K562 (cell line): Measurements from ENCODE around the gene KCNQ4. TPM values are rescaled to one million over a fixed set of nuclear protein-coding genes. Genes with fewer than 3 reads are reported as not detected.
A peak's percentile ranks its signal among the peaks of the same experiment; 100 is the strongest.

Source experiments
- ATF1 ChIP-seq, 2 experiments: fragments of 450-650 bp in 1 of 2; IDR thresholded peaks; 2 replicates each; pipeline ENCODE4 v1.6.1; 2016; ENCODE audit warnings: missing compliant biosample characterization in 1 of 2, missing genetic modification characterization in 1 of 2
- CEBPB ChIP-seq: fragments of 450-650 bp; IDR thresholded peaks from 2 replicates; pipeline ENCODE4 v1.6.1; 2016; ENCODE audit warnings: missing genetic modification characterization, missing compliant biosample characterization
- FOXO4 ChIP-seq: fragments of 450-650 bp; formaldehyde crosslinking; IDR thresholded peaks from 2 replicates; pipeline ENCODE4 v1.4.0; 2020; ENCODE audit warnings: mild to moderate bottlenecking, moderate library complexity
- GABPB1 ChIP-seq: sonication (generic); formaldehyde crosslinking; IDR thresholded peaks from 2 replicates; pipeline ENCODE4 v1.8.0; 2022; ENCODE audit warnings: mild to moderate bottlenecking, missing genetic modification reagents
- HDGF ChIP-seq: fragments of 450-650 bp; IDR thresholded peaks from 2 replicates; pipeline ENCODE4 v1.6.1; 2016
- KAT8 ChIP-seq: fragments of 450-650 bp; IDR thresholded peaks from 2 replicates; pipeline ENCODE4 v1.6.1; 2016; ENCODE audit warnings: low read depth, mild to moderate bottlenecking
- MAFG ChIP-seq: fragments of 450-650 bp; conservative IDR thresholded peaks from 2 replicates; pipeline ENCODE4 v1.6.1; 2016; ENCODE audit warnings: missing genetic modification characterization, missing compliant biosample characterization
- MXD1 ChIP-seq: fragments of 250-450 bp; sonication (Bioruptor Pico); IDR thresholded peaks from 2 replicates; pipeline ENCODE4 v1.8.0; 2021; ENCODE audit warnings: borderline replicate concordance, mild to moderate bottlenecking, moderate library complexity; ENCODE audit not compliant: poor library complexity, severe bottlenecking
- PHB ChIP-seq: fragments of 250-450 bp; sonication (Bioruptor Pico); IDR thresholded peaks from 2 replicates; pipeline ENCODE4 v1.5.0; 2021
- RFX5 ChIP-seq: IDR thresholded peaks from 2 replicates; pipeline ENCODE4 v1.6.1; 2011; ENCODE audit warnings: low read depth, mild to moderate bottlenecking, improper control_type of control experiment, low read length
- SFPQ ChIP-seq: fragments of 200-400 bp; formaldehyde crosslinking; IDR thresholded peaks from 2 replicates; pipeline ENCODE4 v1.6.1; 2017; ENCODE audit warnings: mild to moderate bottlenecking, low read depth, low read length, moderate library complexity
- SP1 ChIP-seq: sonication (generic); formaldehyde crosslinking; IDR thresholded peaks from 2 replicates; pipeline ENCODE4 v1.8.1; 2022; ENCODE audit warnings: mild to moderate bottlenecking, missing genetic modification reagents
- SP2 ChIP-seq: IDR thresholded peaks from 2 replicates; pipeline ENCODE4 v1.6.1; 2011; ENCODE audit warnings: mild to moderate bottlenecking, low read depth, low read length, moderate library complexity; ENCODE audit not compliant: poor library complexity, severe bottlenecking; ENCODE audit errors: extremely low read depth
- STAT5B ChIP-seq: fragments of 250-450 bp; sonication (Bioruptor Pico); IDR thresholded peaks from 2 replicates; pipeline ENCODE4 v1.8.0; 2021; ENCODE audit warnings: mild to moderate bottlenecking, inconsistent platforms
- TAL1 ChIP-seq: fragments of 450-650 bp; IDR thresholded peaks from 2 replicates; pipeline ENCODE4 v1.6.1; 2016; ENCODE audit warnings: mild to moderate bottlenecking
- TGIF2 ChIP-seq: sonication (generic); formaldehyde crosslinking; IDR thresholded peaks from 2 replicates; pipeline ENCODE4 v1.8.1; 2022; ENCODE audit warnings: mild to moderate bottlenecking, missing genetic modification reagents, moderate library complexity
- TRIM24 ChIP-seq, 2 experiments: fragments of 450-650 bp; IDR thresholded peaks; 2 replicates each; pipeline ENCODE4 v1.6.1; 2016
- U2AF1 ChIP-seq: fragments of 200-400 bp; formaldehyde crosslinking; optimal IDR thresholded peaks from 2 replicates; pipeline ENCODE3; 2017; ENCODE audit warnings: mild to moderate bottlenecking, low read depth, low read length, moderate library complexity
- ZBTB9 ChIP-seq: fragments of 450-650 bp; formaldehyde crosslinking; IDR thresholded peaks from 2 replicates; pipeline ENCODE4 v1.4.0; 2020; ENCODE audit warnings: mild to moderate bottlenecking, moderate library complexity
- ZKSCAN8 ChIP-seq: fragments of 200-800 bp; sonication (Bioruptor generic); IDR thresholded peaks from 2 replicates; pipeline ENCODE4 v1.6.1; 2016; ENCODE audit warnings: missing genetic modification characterization, missing compliant biosample characterization
- ZNF140 ChIP-seq: fragments of 250-450 bp; sonication (Bioruptor Pico); IDR thresholded peaks from 2 replicates; pipeline ENCODE4 v1.8.0; 2021; ENCODE audit warnings: moderate library complexity, mild to moderate bottlenecking, inconsistent platforms
- ZNF507 ChIP-seq: conservative IDR thresholded peaks from 2 replicates; pipeline ENCODE4 v1.6.1; 2017; ENCODE audit warnings: missing genetic modification characterization, missing compliant biosample characterization
- ZNF512 ChIP-seq: IDR thresholded peaks from 2 replicates; pipeline ENCODE4 v1.6.1; 2016; ENCODE audit warnings: missing genetic modification characterization, missing compliant biosample characterization
- polyA plus RNA-seq, 8 experiments: library from polyadenylated mRNA; depleted of rRNA in 4 of 8; stranded (reverse) in 5 of 8; unstranded in 3 of 8; fragments of >200 nt; fragmentation: Nextera tagmentation in 2 of 8; fragmentation: Illumina TruSeq in 1 of 8; extraction: Ambion mirVana in 2 of 8; extraction: Trizol in 1 of 8; gene quantifications; 2 replicates each; pipeline versions ENCODE4 v1.2.1 to v1.2.3, GENCODE V29; 2011 to 2014; ENCODE audit warnings: inconsistent platforms in 1 of 8, missing spikeins in 1 of 8
- total RNA-seq, 7 experiments: library from RNA; depleted of rRNA in 6 of 7; stranded (reverse); fragments of >200 nt in 6 of 7; fragmentation: Illumina TruSeq in 2 of 7; extraction: Trizol in 2 of 7; gene quantifications; 2 replicates each; pipeline versions ENCODE4 v1.2.1 to v1.2.3, GENCODE V29; 2011 to 2021; ENCODE audit warnings: low replicate concordance in 1 of 7

KCNQ4 gene
- total and polyA plus RNA-seq, 9 of the 15 experiments (the other 6 are each of a cell fraction or from before 2014, with no cell fraction given) = 0.07 to 4.1 (median 0.79) TPM

- TF ChIP-seq SFPQ (no peak), KAT8 (no peak), GABPB1 (CRISPR knock-in tag) (no peak), ZKSCAN8 (CRISPR knock-in tag) (no peak), RFX5 (no peak), HDGF (no peak), SP1 (CRISPR knock-in tag) (0 out of 2 replicates have a peak, but pooled peaks have one; percentile 24), ZNF507 (no peak), SP2 (no peak), PHB (no peak), MAFG (tag) (no peak), ZNF512 (tag) (no peak), TGIF2 (CRISPR knock-in tag) (no peak), ZNF140 (CRISPR knock-in tag) (no peak), MXD1 (CRISPR knock-in tag) (no peak), FOXO4 (CRISPR knock-in tag) (no peak), ATF1 (CRISPR knock-in tag; IDR thresholded peaks at IDR 0.05) (no peak), ATF1 (tag; IDR thresholded peaks at IDR 0.05) (no peak), TAL1 (no peak), TRIM24 (IDR thresholded peaks at IDR 0.05) (no peak), ZBTB9 (CRISPR knock-in tag) (no peak), CEBPB (no peak), STAT5B (CRISPR knock-in tag) (no peak), U2AF1 (no peak)
Observed at GRCh38 chr1:40848530-40849189, 65.1 kb downstream of the KCNQ4 start (continued).
